ENCODE data around the gene DYRK2.

- TF ChIP-seq ATF3 (IDR thresholded peaks at IDR 0.05) (no peak), GABPA (IDR thresholded peaks at IDR 0.05 in 1 of 2, conservative IDR thresholded peaks at IDR 0.05 in 1 of 2) (no peak), TAF1 (conservative IDR thresholded peaks at IDR 0.05) (no peak), RAD21 (IDR thresholded peaks at IDR 0.05) (no peak), SP1 (IDR thresholded peaks at IDR 0.05) (no peak), JUND (IDR thresholded peaks at IDR 0.05) (no peak), FOXA1 (IDR thresholded peaks at IDR 0.05) (no peak), HNF4G (IDR thresholded peaks at IDR 0.05) (no peak), ZBTB33 (IDR thresholded peaks at IDR 0.05) (no peak)
- TF ChIP-seq, protein P1, sequence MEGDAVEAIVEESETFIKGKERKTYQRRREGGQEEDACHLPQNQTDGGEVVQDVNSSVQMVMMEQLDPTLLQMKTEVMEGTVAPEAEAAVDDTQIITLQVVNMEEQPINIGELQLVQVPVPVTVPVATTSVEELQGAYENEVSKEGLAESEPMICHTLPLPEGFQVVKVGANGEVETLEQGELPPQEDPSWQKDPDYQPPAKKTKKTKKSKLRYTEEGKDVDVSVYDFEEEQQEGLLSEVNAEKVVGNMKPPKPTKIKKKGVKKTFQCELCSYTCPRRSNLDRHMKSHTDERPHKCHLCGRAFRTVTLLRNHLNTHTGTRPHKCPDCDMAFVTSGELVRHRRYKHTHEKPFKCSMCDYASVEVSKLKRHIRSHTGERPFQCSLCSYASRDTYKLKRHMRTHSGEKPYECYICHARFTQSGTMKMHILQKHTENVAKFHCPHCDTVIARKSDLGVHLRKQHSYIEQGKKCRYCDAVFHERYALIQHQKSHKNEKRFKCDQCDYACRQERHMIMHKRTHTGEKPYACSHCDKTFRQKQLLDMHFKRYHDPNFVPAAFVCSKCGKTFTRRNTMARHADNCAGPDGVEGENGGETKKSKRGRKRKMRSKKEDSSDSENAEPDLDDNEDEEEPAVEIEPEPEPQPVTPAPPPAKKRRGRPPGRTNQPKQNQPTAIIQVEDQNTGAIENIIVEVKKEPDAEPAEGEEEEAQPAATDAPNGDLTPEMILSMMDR (IDR thresholded peaks at IDR 0.05; ENCODE audit: low read depth, low read length, missing input control) = no peak
- TF ChIP-seq, protein P2, sequence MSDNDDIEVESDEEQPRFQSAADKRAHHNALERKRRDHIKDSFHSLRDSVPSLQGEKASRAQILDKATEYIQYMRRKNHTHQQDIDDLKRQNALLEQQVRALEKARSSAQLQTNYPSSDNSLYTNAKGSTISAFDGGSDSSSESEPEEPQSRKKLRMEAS (IDR thresholded peaks at IDR 0.05) = no peak
Measured at GRCh38 chr12:67666605-67667004, 18.1 kb downstream of the DYRK2 start.

Measured in liver (tissue), 3 donors.